IMR-90 (cell line): ENCODE data around the gene NDUFAF8.

Source experiments
- POLR2A ChIP-seq: IDR thresholded peaks from 2 replicates; pipeline ENCODE4 v1.6.1; 2012; ENCODE audit warnings: mild to moderate bottlenecking, low read depth, low read length
- RCOR1 ChIP-seq: IDR thresholded peaks from 2 replicates; pipeline ENCODE4 v1.6.1; 2012; ENCODE audit warnings: mild to moderate bottlenecking, low read length, improper control_type of control experiment; ENCODE audit not compliant: insufficient replicate concordance
- SMC3 ChIP-seq: fragments of 150-350 bp; IDR thresholded peaks from 2 replicates; pipeline ENCODE4 v1.6.1; 2016; ENCODE audit warnings: low read depth, mild to moderate bottlenecking, antibody characterized with exemption, low read length, moderate library complexity
- TF ChIP-seq, protein P1 (sequence below): conservative IDR thresholded peaks from 2 replicates; pipeline ENCODE4 v1.5.1; 2012; ENCODE audit warnings: mild to moderate bottlenecking, low read depth, low read length, improper control_type of control experiment

DNA sequence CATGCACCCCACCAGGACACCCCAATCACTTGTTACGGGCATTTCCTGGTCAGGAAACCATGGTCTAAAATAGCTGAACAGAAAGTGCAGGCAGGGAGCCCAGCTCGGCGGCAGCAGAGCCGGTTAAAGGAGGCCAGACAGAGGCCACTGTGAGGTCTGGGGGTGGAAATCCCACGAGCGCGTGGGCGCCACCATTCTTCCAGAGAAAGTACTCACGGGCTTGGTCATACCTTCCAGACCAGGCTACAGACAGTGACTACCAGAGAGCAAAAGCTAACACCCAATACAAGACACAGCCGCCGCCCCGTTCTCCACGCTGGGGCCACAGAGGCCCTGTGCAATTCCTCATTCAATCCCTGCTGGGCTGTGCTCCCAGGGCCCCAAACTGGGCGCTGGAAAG lies 28.2 kb upstream of the NDUFAF8 start:
- TF ChIP-seq, protein P1, sequence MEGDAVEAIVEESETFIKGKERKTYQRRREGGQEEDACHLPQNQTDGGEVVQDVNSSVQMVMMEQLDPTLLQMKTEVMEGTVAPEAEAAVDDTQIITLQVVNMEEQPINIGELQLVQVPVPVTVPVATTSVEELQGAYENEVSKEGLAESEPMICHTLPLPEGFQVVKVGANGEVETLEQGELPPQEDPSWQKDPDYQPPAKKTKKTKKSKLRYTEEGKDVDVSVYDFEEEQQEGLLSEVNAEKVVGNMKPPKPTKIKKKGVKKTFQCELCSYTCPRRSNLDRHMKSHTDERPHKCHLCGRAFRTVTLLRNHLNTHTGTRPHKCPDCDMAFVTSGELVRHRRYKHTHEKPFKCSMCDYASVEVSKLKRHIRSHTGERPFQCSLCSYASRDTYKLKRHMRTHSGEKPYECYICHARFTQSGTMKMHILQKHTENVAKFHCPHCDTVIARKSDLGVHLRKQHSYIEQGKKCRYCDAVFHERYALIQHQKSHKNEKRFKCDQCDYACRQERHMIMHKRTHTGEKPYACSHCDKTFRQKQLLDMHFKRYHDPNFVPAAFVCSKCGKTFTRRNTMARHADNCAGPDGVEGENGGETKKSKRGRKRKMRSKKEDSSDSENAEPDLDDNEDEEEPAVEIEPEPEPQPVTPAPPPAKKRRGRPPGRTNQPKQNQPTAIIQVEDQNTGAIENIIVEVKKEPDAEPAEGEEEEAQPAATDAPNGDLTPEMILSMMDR, result no peak
- no peak for TF ChIP-seq POLR2A
- TF ChIP-seq RCOR1, result no peak
- TF ChIP-seq SMC3, result no peak
